K562 (cell line): Measurements from ENCODE around the gene GPATCH4. TPM values are rescaled to one million over a fixed set of nuclear protein-coding genes. Genes with fewer than 3 reads are reported as not detected.

ENCODE experiments used
- ATAC-seq: fragments of 200-7000 bp; cut with Tn5 transposase; 3 replicates; pipeline ENCODE4 v1.9.1; 2020; ENCODE audit warnings: moderate library complexity
- BruUV-seq: library from RNA; stranded (reverse); fragments of 400-500 nt; replicated peaks from 2 replicates; lab custom pipeline; 2021; lab: Mats Ljungman, UMichigan
- CTCF ChIA-PET: fragments of 300-600 bp; formaldehyde crosslinking; extraction: SDS; loops from one replicate; lab custom pipeline; 2021; ENCODE audit warnings: low intra/inter-chr PET ratio; lab: Yijun Ruan, JAX
- POLR2A ChIA-PET: fragments of 300-600, 350-650 bp; sonication (Branson Sonifier 250); formaldehyde crosslinking; extraction: SDS; loops from one replicate; lab custom pipeline; 2021; ENCODE audit warnings: antibody characterized with exemption, inconsistent platforms; lab: Yijun Ruan, JAX
- DNase-seq, 4 experiments: peaks; one replicate each; pipeline versions ENCODE4 v3.0.0 to v3.0.0-alpha.2; 2011 to 2018; ENCODE audit warnings: low spot score in 3 of 4, mixed read lengths in 3 of 4; ENCODE audit errors: extremely low read depth in 1 of 4
- FAIRE-seq: peaks from 2 replicates; lab custom pipeline; 2011; peaks lifted over from hg19 to GRCh38; lab: Jason Lieb, UNC
- H2AFZ ChIP-seq: 2 replicates; pipeline ENCODE4 v1.6.0; 2011; ENCODE audit warnings: low read depth, low read length, control low read depth, inconsistent platforms
- H3K27ac ChIP-seq: fragments of 200-600 bp; 3 replicates; pipeline ENCODE4 v1.8.0; 2011; ENCODE audit warnings: low read depth, mild to moderate bottlenecking, control low read depth, inconsistent platforms, low read length, moderate library complexity, mixed read lengths; ENCODE audit errors: extremely low read depth
- H3K27me3 ChIP-seq, 2 experiments: fragments of 300-600 bp in 1 of 2; 2 replicates in 1 of 2; 3 replicates in 1 of 2; pipeline versions ENCODE4 v1.6.0 to v1.8.0; 2011; ENCODE audit warnings: inconsistent platforms in 2 of 2, low read length in 2 of 2, mild to moderate bottlenecking in 1 of 2, mixed read lengths in 1 of 2, moderate library complexity in 1 of 2; ENCODE audit not compliant: control insufficient read depth in 2 of 2, insufficient read depth in 2 of 2
- H3K36me3 ChIP-seq: fragments of 300-600 bp; 3 replicates; pipeline ENCODE4 v1.8.0; 2011; ENCODE audit warnings: mild to moderate bottlenecking, low read length, inconsistent platforms; ENCODE audit not compliant: control insufficient read depth, insufficient read depth
- H3K4me1 ChIP-seq, 2 experiments: fragments of 200-600 bp in 1 of 2; replicated peaks in 1 of 2; 2 replicates in 1 of 2; 3 replicates in 1 of 2; pipeline versions ENCODE4 v1.5.1 to v1.8.0; 2011; ENCODE audit warnings: inconsistent platforms in 2 of 2, low read length in 2 of 2, mild to moderate bottlenecking in 1 of 2, mixed read lengths in 1 of 2, moderate library complexity in 1 of 2; ENCODE audit not compliant: control insufficient read depth in 2 of 2, insufficient read depth in 2 of 2
- H3K4me2 ChIP-seq: 2 replicates; pipeline ENCODE4 v1.6.1; 2011; ENCODE audit warnings: low read length, control low read depth, inconsistent platforms, mixed read lengths; ENCODE audit not compliant: insufficient read depth
- H3K4me3 ChIP-seq: fragments of 200-600 bp; sonication (generic), shearing (Covaris generic); 2 replicates; pipeline ENCODE4 v1.5.1; 2016; ENCODE audit warnings: control low read depth, inconsistent platforms
- H3K79me2 ChIP-seq: fragments of 200-600 bp; 3 replicates; pipeline ENCODE4 v1.8.0; 2011; ENCODE audit warnings: low read length, inconsistent platforms; ENCODE audit not compliant: control insufficient read depth, insufficient read depth
- H3K9ac ChIP-seq, 2 experiments: 2 replicates each; pipeline versions ENCODE4 v1.6.0 to v1.6.1; 2011; ENCODE audit warnings: low read depth in 2 of 2, low read length in 2 of 2, control low read depth in 1 of 2, inconsistent platforms in 1 of 2, mild to moderate bottlenecking in 1 of 2, mixed read lengths in 1 of 2; ENCODE audit not compliant: insufficient read depth in 1 of 2
- H3K9me1 ChIP-seq: one replicate; pipeline ENCODE4 v1.6.0; 2011; ENCODE audit warnings: inconsistent platforms, mild to moderate bottlenecking, low read length, moderate library complexity; ENCODE audit not compliant: control insufficient read depth, insufficient read depth
- H3K9me3 ChIP-seq: replicated peaks from 2 replicates; pipeline ENCODE4 v1.5.1; 2011; ENCODE audit warnings: low read depth, low read length, inconsistent platforms; ENCODE audit not compliant: control insufficient read depth, insufficient read depth
- H4K20me1 ChIP-seq: replicated peaks from 2 replicates; pipeline ENCODE4 v1.6.1; 2011; ENCODE audit warnings: low read length, inconsistent platforms, mixed read lengths; ENCODE audit not compliant: control insufficient read depth, insufficient read depth
- HLTF ChIP-seq: fragments of 450-650 bp; IDR thresholded peaks from 2 replicates; pipeline ENCODE4 v1.6.1; 2016
- MYNN ChIP-seq, 2 experiments: sonication (generic); formaldehyde crosslinking in 1 of 2; IDR thresholded peaks; 2 replicates each; pipeline versions ENCODE4 v1.5.0 to v1.6.1; 2016 to 2020; ENCODE audit warnings: antibody characterized with exemption in 1 of 2, missing genetic modification reagents in 1 of 2
- PHTF2 ChIP-seq: fragments of 250-450 bp; sonication (Bioruptor Pico); IDR thresholded peaks from 2 replicates; pipeline ENCODE4 v1.5.0; 2021; ENCODE audit warnings: mild to moderate bottlenecking
- RBM22 ChIP-seq: fragments of 200-400 bp; formaldehyde crosslinking; IDR thresholded peaks from 2 replicates; pipeline ENCODE4 v1.6.1; 2018; ENCODE audit warnings: low read length, low read depth; ENCODE audit not compliant: poor library complexity, severe bottlenecking
- RBM25 ChIP-seq: fragments of 200-400 bp; formaldehyde crosslinking; IDR thresholded peaks from 2 replicates; pipeline ENCODE4 v1.6.1; 2018; ENCODE audit warnings: low read length, low read depth, moderate library complexity; ENCODE audit not compliant: severe bottlenecking
- ZFP30 ChIP-seq: fragments of 250-450 bp; sonication (Bioruptor Pico); IDR thresholded peaks from 2 replicates; pipeline ENCODE4 v1.8.0; 2022; ENCODE audit warnings: moderate library complexity, mild to moderate bottlenecking, inconsistent platforms, borderline replicate concordance
- ZNF12 ChIP-seq: sonication (generic); formaldehyde crosslinking; IDR thresholded peaks from 2 replicates; pipeline ENCODE4 v1.4.0; 2020; ENCODE audit warnings: mild to moderate bottlenecking, missing genetic modification reagents
- ZNF354B ChIP-seq: fragments of 250-450 bp; sonication (Bioruptor Pico); IDR thresholded peaks from 2 replicates; pipeline ENCODE4 v1.4.0; 2020
- ZNF507 ChIP-seq: conservative IDR thresholded peaks from 2 replicates; pipeline ENCODE4 v1.6.1; 2017; ENCODE audit warnings: missing genetic modification characterization, missing compliant biosample characterization
- ZNF583 ChIP-seq: fragments of 250-450 bp; sonication (Bioruptor Pico); IDR thresholded peaks from 2 replicates; pipeline ENCODE4 v1.4.0; 2020
- ZNF586 ChIP-seq: fragments of 450-650 bp; formaldehyde crosslinking; conservative IDR thresholded peaks from 2 replicates; pipeline ENCODE4 v1.4.0; 2020; ENCODE audit warnings: mild to moderate bottlenecking, moderate library complexity
- ZNF668 ChIP-seq: fragments of 250-450 bp; sonication (Bioruptor Pico); IDR thresholded peaks from 2 replicates; pipeline ENCODE4 v1.8.0; 2022; ENCODE audit warnings: mild to moderate bottlenecking, inconsistent platforms
- WGBS: fragments of 100-300 bp; shearing (Covaris generic); methylation state at CpG from one replicate; pipeline ENCODE4 v1.1.6; 2016; ENCODE audit warnings: low coverage, mixed read lengths; ENCODE audit not compliant: insufficient coverage; ENCODE audit errors: missing lambda C conversion rate; 5-methylcytosine and 5-hydroxymethylcytosine counted together
- in situ Hi-C: fragments of 300-500 bp; cut with MboI; formaldehyde crosslinking; loops from 4 replicates; pipeline ENCODE4 v1.15.0; 2018; ENCODE audit warnings: inconsistent platforms, mixed read lengths
- intact Hi-C: fragments of 100-400 bp; cut with micrococcal nuclease; formaldehyde crosslinking; loops from 2 replicates; pipeline ENCODE4 v1.14.2; 2022
- polyA plus RNA-seq, 8 experiments: library from polyadenylated mRNA; depleted of rRNA in 4 of 8; stranded (reverse) in 5 of 8; unstranded in 3 of 8; fragments of >200 nt; fragmentation: Nextera tagmentation in 2 of 8; fragmentation: Illumina TruSeq in 1 of 8; extraction: Ambion mirVana in 2 of 8; extraction: Trizol in 1 of 8; gene quantifications; 2 replicates each; pipeline versions ENCODE4 v1.2.1 to v1.2.3, GENCODE V29; 2011 to 2014; ENCODE audit warnings: inconsistent platforms in 1 of 8, missing spikeins in 1 of 8
- total RNA-seq, 7 experiments: library from RNA; depleted of rRNA in 6 of 7; stranded (reverse); fragments of >200 nt in 6 of 7; fragmentation: Illumina TruSeq in 2 of 7; extraction: Trizol in 2 of 7; gene quantifications; 2 replicates each; pipeline versions ENCODE4 v1.2.1 to v1.2.3, GENCODE V29; 2011 to 2021; ENCODE audit warnings: low replicate concordance in 1 of 7
- TF ChIP-seq, protein P1 (sequence below): sonication (generic); formaldehyde crosslinking; IDR thresholded peaks from 2 replicates; pipeline ENCODE4 v1.5.0; 2020; ENCODE audit warnings: missing genetic modification reagents
- TF ChIP-seq, protein P2 (sequence below): fragments of 450-650 bp; formaldehyde crosslinking; conservative IDR thresholded peaks from 2 replicates; pipeline ENCODE4 v1.4.0; 2022; ENCODE audit warnings: mild to moderate bottlenecking, missing genetic modification characterization
- TF ChIP-seq, protein P3 (sequence below): fragments of 450-650 bp; IDR thresholded peaks from 2 replicates; pipeline ENCODE4 v1.7.0; 2016; ENCODE audit warnings: borderline replicate concordance
- TF ChIP-seq, protein P4 (sequence below): sonication (generic); formaldehyde crosslinking; IDR thresholded peaks from 2 replicates; pipeline ENCODE4 v1.8.0; 2022; ENCODE audit warnings: missing genetic modification reagents, mild to moderate bottlenecking, moderate library complexity, borderline replicate concordance
- TF ChIP-seq, protein P5 (sequence below): fragments of 450-650 bp; formaldehyde crosslinking; IDR thresholded peaks from 2 replicates; pipeline ENCODE4 v1.4.0; 2020; ENCODE audit warnings: mild to moderate bottlenecking, moderate library complexity

Gene GPATCH4
- total and polyA plus RNA-seq, 9 of the 15 experiments (the other 6 are each of a cell fraction or from before 2014, with no cell fraction given) = 43.7 to 105 (median 76.5) TPM

DNA sequence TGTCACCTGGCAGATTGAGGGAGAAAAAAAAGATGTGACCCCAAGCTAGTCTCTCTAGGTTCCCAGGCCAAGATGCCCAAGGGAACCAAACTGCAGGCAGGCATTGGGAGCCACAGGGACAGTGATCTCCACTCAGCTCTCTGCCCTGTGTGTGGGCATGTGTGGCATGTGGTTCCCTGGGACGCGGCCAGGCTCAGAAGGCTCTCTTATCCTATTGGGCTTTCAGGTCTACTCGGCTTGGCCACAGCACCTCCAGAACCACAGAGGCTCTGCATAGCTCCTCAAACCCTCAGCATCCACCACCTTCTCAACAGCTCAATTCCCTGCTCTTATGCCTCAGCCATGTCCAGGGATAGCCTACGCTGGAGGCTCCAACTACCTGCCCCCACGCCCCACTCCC, 50.9 kb downstream of the GPATCH4 start:
- H3K4me3 ChIP-seq = no peak overlapping the region
- no peak for FAIRE-seq
- H3K9me1 ChIP-seq = no peaks in the 10 kb centered on the region
- BruUV-seq = no TSS peak
- H3K27me3 ChIP-seq = no peaks in the 10 kb centered on the region
- peaks cover 44% of the 10 kb centered on the region; the same call in 2 of the 3 replicates for H3K36me3 ChIP-seq
- ATAC-seq = no peak
- H3K9ac ChIP-seq = no peak overlapping the region
- CTCF ChIA-PET = no interaction called here
- H3K9me3 ChIP-seq = no peaks in the 10 kb centered on the region
- H3K4me2 ChIP-seq = no peak overlapping the region
- intact Hi-C loops = no loop called here
- POLR2A ChIA-PET = interaction anchor here (0.6 to 1.5 kb wide), 4 partner anchors 9 to 18 kb away, joined by 3 to 4 read pairs (median 3); no protein-coding TSS in a partner anchor
- H2AFZ ChIP-seq = no peak overlapping the region
- H3K79me2 ChIP-seq = no peaks in the 10 kb centered on the region
- H4K20me1 ChIP-seq = no peaks in the 10 kb centered on the region
- DNase-seq = no peak
- H3K4me1 ChIP-seq = no peaks in the 10 kb centered on the region
- in situ Hi-C loops = no loop called here
- 66% methylated on average over 5 of the region's 5 CpGs for WGBS
- no peak overlapping the region for H3K27ac ChIP-seq
- TF ChIP-seq, protein P1, sequence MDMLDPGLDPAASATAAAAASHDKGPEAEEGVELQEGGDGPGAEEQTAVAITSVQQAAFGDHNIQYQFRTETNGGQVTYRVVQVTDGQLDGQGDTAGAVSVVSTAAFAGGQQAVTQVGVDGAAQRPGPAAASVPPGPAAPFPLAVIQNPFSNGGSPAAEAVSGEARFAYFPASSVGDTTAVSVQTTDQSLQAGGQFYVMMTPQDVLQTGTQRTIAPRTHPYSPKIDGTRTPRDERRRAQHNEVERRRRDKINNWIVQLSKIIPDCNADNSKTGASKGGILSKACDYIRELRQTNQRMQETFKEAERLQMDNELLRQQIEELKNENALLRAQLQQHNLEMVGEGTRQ (CRISPR knock-in tag) = no peak
- TF ChIP-seq ZNF586 (CRISPR knock-in tag) (no peak), HLTF (no peak), ZNF507 (tag) (no peak), RBM22 (no peak), PHTF2 (CRISPR knock-in tag) (no peak), ZFP30 (CRISPR knock-in tag) (no peak), ZNF12 (CRISPR knock-in tag) (no peak), ZNF583 (CRISPR knock-in tag) (no peak), ZNF668 (CRISPR knock-in tag) (no peak), RBM25 (no peak), ZNF354B (CRISPR knock-in tag) (no peak), MYNN (IDR thresholded peaks at IDR 0.05) (no peak), MYNN (CRISPR knock-in tag; IDR thresholded peaks at IDR 0.05) (no peak)
- TF ChIP-seq, protein P2, sequence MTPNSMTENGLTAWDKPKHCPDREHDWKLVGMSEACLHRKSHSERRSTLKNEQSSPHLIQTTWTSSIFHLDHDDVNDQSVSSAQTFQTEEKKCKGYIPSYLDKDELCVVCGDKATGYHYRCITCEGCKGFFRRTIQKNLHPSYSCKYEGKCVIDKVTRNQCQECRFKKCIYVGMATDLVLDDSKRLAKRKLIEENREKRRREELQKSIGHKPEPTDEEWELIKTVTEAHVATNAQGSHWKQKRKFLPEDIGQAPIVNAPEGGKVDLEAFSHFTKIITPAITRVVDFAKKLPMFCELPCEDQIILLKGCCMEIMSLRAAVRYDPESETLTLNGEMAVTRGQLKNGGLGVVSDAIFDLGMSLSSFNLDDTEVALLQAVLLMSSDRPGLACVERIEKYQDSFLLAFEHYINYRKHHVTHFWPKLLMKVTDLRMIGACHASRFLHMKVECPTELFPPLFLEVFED (CRISPR knock-in tag) = no peak
- TF ChIP-seq, protein P3, sequence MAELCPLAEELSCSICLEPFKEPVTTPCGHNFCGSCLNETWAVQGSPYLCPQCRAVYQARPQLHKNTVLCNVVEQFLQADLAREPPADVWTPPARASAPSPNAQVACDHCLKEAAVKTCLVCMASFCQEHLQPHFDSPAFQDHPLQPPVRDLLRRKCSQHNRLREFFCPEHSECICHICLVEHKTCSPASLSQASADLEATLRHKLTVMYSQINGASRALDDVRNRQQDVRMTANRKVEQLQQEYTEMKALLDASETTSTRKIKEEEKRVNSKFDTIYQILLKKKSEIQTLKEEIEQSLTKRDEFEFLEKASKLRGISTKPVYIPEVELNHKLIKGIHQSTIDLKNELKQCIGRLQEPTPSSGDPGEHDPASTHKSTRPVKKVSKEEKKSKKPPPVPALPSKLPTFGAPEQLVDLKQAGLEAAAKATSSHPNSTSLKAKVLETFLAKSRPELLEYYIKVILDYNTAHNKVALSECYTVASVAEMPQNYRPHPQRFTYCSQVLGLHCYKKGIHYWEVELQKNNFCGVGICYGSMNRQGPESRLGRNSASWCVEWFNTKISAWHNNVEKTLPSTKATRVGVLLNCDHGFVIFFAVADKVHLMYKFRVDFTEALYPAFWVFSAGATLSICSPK = no peak
- TF ChIP-seq, protein P4, sequence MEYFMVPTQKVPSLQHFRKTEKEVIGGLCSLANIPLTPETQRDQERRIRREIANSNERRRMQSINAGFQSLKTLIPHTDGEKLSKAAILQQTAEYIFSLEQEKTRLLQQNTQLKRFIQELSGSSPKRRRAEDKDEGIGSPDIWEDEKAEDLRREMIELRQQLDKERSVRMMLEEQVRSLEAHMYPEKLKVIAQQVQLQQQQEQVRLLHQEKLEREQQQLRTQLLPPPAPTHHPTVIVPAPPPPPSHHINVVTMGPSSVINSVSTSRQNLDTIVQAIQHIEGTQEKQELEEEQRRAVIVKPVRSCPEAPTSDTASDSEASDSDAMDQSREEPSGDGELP (CRISPR knock-in tag) = no peak
- TF ChIP-seq, protein P5, sequence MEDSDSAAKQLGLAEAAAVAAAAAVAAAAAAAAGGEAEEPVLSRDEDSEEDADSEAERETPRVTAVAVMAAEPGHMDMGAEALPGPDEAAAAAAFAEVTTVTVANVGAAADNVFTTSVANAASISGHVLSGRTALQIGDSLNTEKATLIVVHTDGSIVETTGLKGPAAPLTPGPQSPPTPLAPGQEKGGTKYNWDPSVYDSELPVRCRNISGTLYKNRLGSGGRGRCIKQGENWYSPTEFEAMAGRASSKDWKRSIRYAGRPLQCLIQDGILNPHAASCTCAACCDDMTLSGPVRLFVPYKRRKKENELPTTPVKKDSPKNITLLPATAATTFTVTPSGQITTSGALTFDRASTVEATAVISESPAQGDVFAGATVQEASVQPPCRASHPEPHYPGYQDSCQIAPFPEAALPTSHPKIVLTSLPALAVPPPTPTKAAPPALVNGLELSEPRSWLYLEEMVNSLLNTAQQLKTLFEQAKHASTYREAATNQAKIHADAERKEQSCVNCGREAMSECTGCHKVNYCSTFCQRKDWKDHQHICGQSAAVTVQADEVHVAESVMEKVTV = no peak
